H1 (cell line): Measurements from ENCODE around the gene MRFAP1L1. TPM values are rescaled to one million over a fixed set of nuclear protein-coding genes. Genes with fewer than 3 reads are reported as not detected.
A peak's percentile ranks its signal among the peaks of the same experiment; 100 is the strongest.

ENCODE experiments used
- CTCF ChIA-PET: fragments of 300-600 bp; sonication (Branson Sonifier 250); formaldehyde crosslinking; loops from one replicate; lab custom pipeline; 2021; ENCODE audit not compliant: partially characterized antibody; lab: Charles Lee
- POLR2A ChIA-PET: fragments of 300-600 bp; sonication (Branson Sonifier 250); formaldehyde crosslinking; loops from one replicate; lab custom pipeline; 2021; ENCODE audit warnings: inconsistent platforms; ENCODE audit not compliant: partially characterized antibody; lab: Charles Lee
- DNase-seq, 2 experiments: peaks; one replicate each; pipeline versions ENCODE4 v3.0.0 to v3.0.0-alpha.2; 2010 to 2022; ENCODE audit warnings: low spot score in 2 of 2, low read depth in 1 of 2, mixed read lengths in 1 of 2
- FAIRE-seq: peaks from 2 replicates; lab custom pipeline; 2011; peaks lifted over from hg19 to GRCh38; lab: Jason Lieb, UNC
- H2AFZ ChIP-seq: 2 replicates; pipeline ENCODE4 v1.8.1; 2012; ENCODE audit warnings: low read length, inconsistent platforms
- H2AK5ac ChIP-seq: 2 replicates; pipeline ENCODE4 v1.6.1; 2013; ENCODE audit warnings: low read depth, low read length
- H2BK120ac ChIP-seq: replicated peaks from 2 replicates; pipeline ENCODE3; 2013; ENCODE audit warnings: low read depth, low read length, inconsistent platforms
- H2BK12ac ChIP-seq: 2 replicates; pipeline ENCODE4 v1.6.1; 2013; ENCODE audit warnings: low read depth, low read length
- H2BK15ac ChIP-seq: 2 replicates; pipeline ENCODE4 v1.6.1; 2013; ENCODE audit warnings: low read length
- H2BK20ac ChIP-seq: 2 replicates; pipeline ENCODE4 v1.6.1; 2013; ENCODE audit warnings: low read length
- H2BK5ac ChIP-seq: 2 replicates; pipeline ENCODE4 v1.6.1; 2013; ENCODE audit warnings: low read depth, low read length
- H3K14ac ChIP-seq: 2 replicates; pipeline ENCODE4 v1.6.1; 2013; ENCODE audit warnings: inconsistent platforms; ENCODE audit not compliant: insufficient read length
- H3K18ac ChIP-seq: 2 replicates; pipeline ENCODE4 v1.6.1; 2013; ENCODE audit warnings: low read length; ENCODE audit errors: extremely low read depth
- H3K23ac ChIP-seq: 2 replicates; pipeline ENCODE4 v1.6.1; 2013; ENCODE audit warnings: inconsistent platforms; ENCODE audit not compliant: insufficient read length
- H3K23me2 ChIP-seq: 2 replicates; pipeline ENCODE4 v1.6.1; 2013; ENCODE audit warnings: low read depth, low read length
- H3K27ac ChIP-seq: 2 replicates; pipeline ENCODE4 v1.6.1; 2011; ENCODE audit warnings: low read depth, low read length, inconsistent platforms
- H3K27me3 ChIP-seq, 4 experiments: replicated peaks in 1 of 4; 1 replicate in 1 of 4; 2 replicates in 3 of 4; pipeline versions ENCODE4 v1.6.1 to v1.8.1; 2011 to 2013; ENCODE audit warnings: low read length in 3 of 4, mild to moderate bottlenecking in 3 of 4, inconsistent platforms in 2 of 4, mixed read lengths in 2 of 4, moderate library complexity in 1 of 4; ENCODE audit not compliant: control insufficient read depth in 3 of 4, insufficient read depth in 3 of 4; ENCODE audit errors: extremely low read depth in 1 of 4
- H3K36me3 ChIP-seq, 4 experiments: 2 replicates each; pipeline versions ENCODE4 v1.6.1 to v1.8.1; 2011 to 2013; ENCODE audit warnings: mild to moderate bottlenecking in 4 of 4, low read length in 3 of 4, moderate library complexity in 2 of 4, control low read depth in 1 of 4, inconsistent platforms in 1 of 4; ENCODE audit not compliant: insufficient read depth in 4 of 4, control insufficient read depth in 2 of 4
- H3K4ac ChIP-seq: replicated peaks from 2 replicates; pipeline ENCODE3; 2013; ENCODE audit warnings: low read length, low read depth, mixed read lengths, inconsistent platforms; ENCODE audit not compliant: insufficient read length
- H3K4me1 ChIP-seq, 4 experiments: replicated peaks in 1 of 4; 1 replicate in 1 of 4; 2 replicates in 3 of 4; pipeline versions ENCODE4 v1.6.1 to v1.8.1; 2011 to 2013; ENCODE audit warnings: low read length in 3 of 4, inconsistent platforms in 2 of 4, mixed read lengths in 1 of 4; ENCODE audit not compliant: insufficient read depth in 4 of 4, control insufficient read depth in 3 of 4
- H3K4me2 ChIP-seq, 2 experiments: 2 replicates each; pipeline versions ENCODE4 v1.6.1 to v1.8.1; 2011 to 2013; ENCODE audit warnings: low read depth in 2 of 2, low read length in 2 of 2, control low read depth in 1 of 2, inconsistent platforms in 1 of 2, mild to moderate bottlenecking in 1 of 2; ENCODE audit not compliant: insufficient read depth in 1 of 2
- H3K4me3 ChIP-seq, 4 experiments: fragments of 200-600, 300-600 bp in 1 of 4; sonication (generic), shearing (Covaris generic), sonication (Bioruptor Twin) in 1 of 4; 2 replicates each; pipeline versions ENCODE4 v1.5.1 to v1.8.1; 2011 to 2016; ENCODE audit warnings: low read length in 4 of 4, low read depth in 3 of 4, control low read depth in 2 of 4, inconsistent platforms in 2 of 4, mild to moderate bottlenecking in 2 of 4, mixed read lengths in 1 of 4, moderate library complexity in 1 of 4; ENCODE audit not compliant: insufficient read depth in 2 of 4; ENCODE audit errors: extremely low read depth in 1 of 4
- H3K56ac ChIP-seq: replicated peaks from 2 replicates; pipeline ENCODE3; 2013; ENCODE audit warnings: low read depth, mild to moderate bottlenecking, mixed read lengths, low read length, inconsistent platforms; ENCODE audit not compliant: insufficient read length
- H3K79me1 ChIP-seq: 2 replicates; pipeline ENCODE4 v1.6.1; 2013; ENCODE audit warnings: low read depth, low read length, control low read depth
- H3K79me2 ChIP-seq, 2 experiments: 2 replicates each; pipeline versions ENCODE4 v1.6.1 to v1.8.1; 2012 to 2013; ENCODE audit warnings: low read length in 2 of 2, mild to moderate bottlenecking in 2 of 2, inconsistent platforms in 1 of 2; ENCODE audit not compliant: insufficient read depth in 2 of 2, control insufficient read depth in 1 of 2
- H3K9ac ChIP-seq, 4 experiments: replicated peaks in 1 of 4; 1 replicate in 1 of 4; 2 replicates in 3 of 4; pipeline versions ENCODE4 v1.6.1 to v1.8.1; 2011 to 2013; ENCODE audit warnings: low read depth in 3 of 4, low read length in 3 of 4, control low read depth in 2 of 4, mild to moderate bottlenecking in 2 of 4, moderate library complexity in 2 of 4, inconsistent platforms in 1 of 4; ENCODE audit errors: extremely low read depth in 1 of 4
- H3K9me3 ChIP-seq, 2 experiments: 2 replicates each; pipeline versions ENCODE4 v1.6.1 to v1.8.1; 2012 to 2013; ENCODE audit warnings: mild to moderate bottlenecking in 2 of 2, moderate library complexity in 2 of 2, control low read depth in 1 of 2, inconsistent platforms in 1 of 2, low read depth in 1 of 2, low read length in 1 of 2, mixed read lengths in 1 of 2; ENCODE audit not compliant: insufficient read depth in 2 of 2
- H4K20me1 ChIP-seq, 2 experiments: replicated peaks in 1 of 2; 2 replicates each; pipeline versions ENCODE3 to v1.8.1; 2011 to 2013; ENCODE audit warnings: inconsistent platforms in 2 of 2, low read length in 2 of 2, mild to moderate bottlenecking in 1 of 2; ENCODE audit not compliant: insufficient read depth in 2 of 2, control insufficient read depth in 1 of 2
- H4K5ac ChIP-seq: 2 replicates; pipeline ENCODE4 v1.6.1; 2013; ENCODE audit warnings: low read length, low read depth, mixed read lengths, inconsistent platforms; ENCODE audit not compliant: insufficient read length
- H4K8ac ChIP-seq: 2 replicates; pipeline ENCODE4 v1.8.0; 2013; ENCODE audit warnings: mild to moderate bottlenecking, moderate library complexity, low read length, inconsistent platforms; ENCODE audit not compliant: insufficient read depth; ENCODE audit errors: extremely low read depth
- H4K91ac ChIP-seq: replicated peaks from 2 replicates; pipeline ENCODE3; 2013; ENCODE audit warnings: low read length, mixed read lengths, inconsistent platforms; ENCODE audit not compliant: insufficient read length
- CBX8 ChIP-seq: fragments of 300-800, 300-1000 bp; sonication (generic); IDR thresholded peaks from 2 replicates; pipeline ENCODE4 v1.7.1; 2016; ENCODE audit warnings: low read depth, low read length, borderline replicate concordance
- CREB1 ChIP-seq: IDR thresholded peaks from 2 replicates; pipeline ENCODE4 v1.6.1; 2012; ENCODE audit warnings: inconsistent platforms
- CTBP2 ChIP-seq: IDR thresholded peaks from 2 replicates; pipeline ENCODE4 v1.7.0; 2011; ENCODE audit warnings: borderline replicate concordance, mild to moderate bottlenecking, moderate library complexity, mixed read lengths, low read length; ENCODE audit not compliant: insufficient read depth, insufficient read length
- CTCF ChIP-seq, 3 experiments: IDR thresholded peaks; 1 replicate in 2 of 3; 2 replicates in 1 of 3; pipeline versions ENCODE4 v1.5.1 to v1.6.1; 2011; ENCODE audit warnings: low read length in 3 of 3, mild to moderate bottlenecking in 3 of 3, inconsistent platforms in 2 of 3, low read depth in 1 of 3, moderate library complexity in 1 of 3; ENCODE audit not compliant: insufficient read depth in 1 of 3; ENCODE audit errors: control extremely low read depth in 1 of 3
- KDM1A ChIP-seq: fragments of 200-600, 300-600 bp; sonication (generic); IDR thresholded peaks from 2 replicates; pipeline ENCODE4 v1.7.1; 2016; ENCODE audit warnings: mild to moderate bottlenecking, low read length, borderline replicate concordance
- POLR2A ChIP-seq, 2 experiments: IDR thresholded peaks; 1 replicate in 1 of 2; 2 replicates in 1 of 2; pipeline ENCODE4 v1.6.1; 2011; ENCODE audit warnings: low read depth in 2 of 2, low read length in 2 of 2, mild to moderate bottlenecking in 2 of 2; ENCODE audit errors: control extremely low read depth in 1 of 2
- RAD21 ChIP-seq, 2 experiments: IDR thresholded peaks in 1 of 2; conservative IDR thresholded peaks in 1 of 2; 2 replicates each; pipeline ENCODE4 v1.6.1; 2011; ENCODE audit warnings: low read depth in 2 of 2, low read length in 2 of 2, improper control_type of control experiment in 1 of 2, inconsistent platforms in 1 of 2, mild to moderate bottlenecking in 1 of 2, moderate library complexity in 1 of 2
- SIN3A ChIP-seq, 2 experiments: IDR thresholded peaks in 1 of 2; conservative IDR thresholded peaks in 1 of 2; 2 replicates each; pipeline ENCODE4 v1.6.1; 2011 to 2012; ENCODE audit warnings: low read length in 2 of 2, improper control_type of control experiment in 1 of 2, low read depth in 1 of 2, mild to moderate bottlenecking in 1 of 2
- YY1 ChIP-seq: IDR thresholded peaks from 2 replicates; pipeline ENCODE4 v1.6.1; 2011; ENCODE audit warnings: low read depth, mild to moderate bottlenecking, low read length
- WGBS, 2 experiments: shearing (Covaris generic) in 1 of 2; methylation state at CpG; one replicate each; pipeline versions ENCODE4 v1.1.6 to v1.1.7; 2013 to 2015; ENCODE audit warnings: low lambda C conversion rate in 2 of 2, mixed read lengths in 2 of 2, inconsistent platforms in 1 of 2, low coverage in 1 of 2, missing lambda C conversion rate in 1 of 2; ENCODE audit not compliant: insufficient replicate concordance in 2 of 2, insufficient coverage in 1 of 2, insufficient read length in 1 of 2; ENCODE audit errors: extremely low coverage in 1 of 2, missing lambda C conversion rate in 1 of 2; 5-methylcytosine and 5-hydroxymethylcytosine counted together
- polyA plus RNA-seq, 7 experiments: library from polyadenylated mRNA; depleted of rRNA in 3 of 7; stranded (reverse) in 5 of 7; unstranded in 2 of 7; fragments of >200 nt in 5 of 7; fragments of 200-250 nt in 2 of 7; gene quantifications; 1 replicate in 5 of 7; 2 replicates in 1 of 7; 4 replicates in 1 of 7; pipeline versions ENCODE4 v1.2.1 to v1.2.3, GENCODE V29; 2011 to 2013; ENCODE audit warnings: missing spikeins in 2 of 7, mixed read lengths in 2 of 7
- total RNA-seq: library from RNA; stranded (reverse); fragmentation: NEBNext Ultra II Directional; extraction: Animal tissue kit (Norgen Biotek cat#: 25700); gene quantifications from 2 replicates; pipeline ENCODE4 v1.2.1, GENCODE V29; 2021

Gene MRFAP1L1
- total and polyA plus RNA-seq, 2 of the 8 experiments (the other 6 are each of a cell fraction or from before 2014, with no cell fraction given), result 26.8 to 54.3 TPM

GRCh38 chr4:6701371-6701770 lies 8.3 kb downstream of the MRFAP1L1 start:
- H2BK15ac ChIP-seq, result no peak overlapping the region
- H3K23ac ChIP-seq, result no peak overlapping the region
- H2BK120ac ChIP-seq, result no peak overlapping the region
- H4K91ac ChIP-seq, result no peak overlapping the region
- H3K4me3 ChIP-seq, result no peak overlapping the region
- no peak overlapping the region for H2BK12ac ChIP-seq
- H3K27me3 ChIP-seq, result no peaks in the 10 kb centered on the region
- POLR2A ChIA-PET, result interaction anchor here (0.6 to 2.1 kb wide), 4 partner anchors 11 to 1454 kb away, joined by 3 to 5 read pairs (median 3); no protein-coding TSS in a partner anchor
- no peak overlapping the region for H3K56ac ChIP-seq
- H3K4me2 ChIP-seq, result no peak overlapping the region
- no peaks in the 10 kb centered on the region for H3K23me2 ChIP-seq
- H3K79me2 ChIP-seq, result peaks cover 1 to 32% of the 10 kb centered on the region in 2 experiments
- DNase-seq (peak; percentile 73 to 95), FAIRE-seq (peak; percentile 71)
- peaks cover 3 to 5% of the 10 kb centered on the region in 2 experiments; a peak in 2 of 4 replicates for H3K9me3 ChIP-seq
- H3K4me1 ChIP-seq, result no peaks in the 10 kb centered on the region; a peak in 1 of 7 replicates
- peaks cover 9% of the 10 kb centered on the region; the same call in 1 of the 2 replicates for H3K79me1 ChIP-seq
- no peak overlapping the region for H3K18ac ChIP-seq
- no peaks in the 10 kb centered on the region for H4K20me1 ChIP-seq
- CTCF ChIA-PET, result interaction anchor here (0.6 to 5.0 kb wide), 25 partner anchors 11 to 861 kb away, joined by 3 to 59 read pairs (median 3); no protein-coding TSS in a partner anchor
- no peak overlapping the region for H3K27ac ChIP-seq
- no peak overlapping the region for H2BK5ac ChIP-seq
- H4K8ac ChIP-seq, result no peak overlapping the region
- H2AFZ ChIP-seq, result no peak overlapping the region
- no peak overlapping the region for H2BK20ac ChIP-seq
- H3K4ac ChIP-seq, result no peak overlapping the region
- no peak overlapping the region for H2AK5ac ChIP-seq
- H3K9ac ChIP-seq, result no peak overlapping the region
- H3K36me3 ChIP-seq, result peaks cover 0 to 12% (median 5%) of the 10 kb centered on the region in 4 experiments; a peak in 4 of 8 replicates
- WGBS, 2 experiments, result 35% methylated on average over 13 of the region's 13 CpGs; no CpG with 5 or more reads in 1 of the 2 experiments
- no peak overlapping the region for H4K5ac ChIP-seq
- no peak overlapping the region for H3K14ac ChIP-seq
- TF ChIP-seq CTCF (IDR thresholded peaks at IDR 0.05; ENCODE audit: control extremely low read depth in 1 of 3, insufficient read depth in 1 of 3, low read depth in 1 of 3, low read length in 3 of 3) (peak; percentile 82 to 94 (median 85)), SIN3A (conservative IDR thresholded peaks at IDR 0.05 in 1 of 2, IDR thresholded peaks at IDR 0.05 in 1 of 2; ENCODE audit: low read depth in 1 of 2, low read length in 2 of 2) (peak in 1 of 2 experiments; percentile 52; a peak in 1 of 4 replicates), CTBP2 (no peak), CBX8 (no peak), KDM1A (no peak), CREB1 (peak; percentile 22; the same call in 1 of the 2 replicates), POLR2A (IDR thresholded peaks at IDR 0.05; ENCODE audit: control extremely low read depth in 1 of 2, low read depth in 2 of 2, low read length in 2 of 2) (no peak), RAD21 (IDR thresholded peaks at IDR 0.05 in 1 of 2, conservative IDR thresholded peaks at IDR 0.05 in 1 of 2; ENCODE audit: low read depth in 2 of 2, low read length in 2 of 2) (peak; percentile 62 to 72), YY1 (peak; percentile 53; the same call in 1 of the 2 replicates)
